ENCODE data around the gene LDLRAD2.
A peak's percentile ranks its signal among the peaks of the same experiment; 100 is the strongest.

The LDLRAD2 gene

DNA sequence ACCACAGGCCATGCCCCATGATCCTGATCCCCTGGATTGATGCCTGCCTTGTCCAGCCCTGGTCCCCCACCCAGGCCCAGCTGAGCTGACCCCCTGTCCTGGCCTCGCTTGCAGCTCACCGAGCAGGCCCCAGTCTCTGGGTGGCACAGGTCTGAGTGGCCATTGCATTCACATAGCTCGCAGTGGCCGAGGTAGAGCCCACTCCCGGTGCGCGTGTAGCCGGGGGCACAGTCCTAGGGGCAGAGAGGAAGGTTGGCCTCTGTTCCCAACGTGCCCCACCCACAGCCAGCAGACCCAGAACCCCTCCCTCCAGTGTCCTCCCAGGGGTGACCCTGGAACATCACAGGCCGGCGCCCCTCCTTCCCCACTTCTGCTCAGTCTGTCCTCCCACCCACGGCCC, 51.9 kb downstream of the LDLRAD2 start:
- no peak for DNase-seq

DNA sequence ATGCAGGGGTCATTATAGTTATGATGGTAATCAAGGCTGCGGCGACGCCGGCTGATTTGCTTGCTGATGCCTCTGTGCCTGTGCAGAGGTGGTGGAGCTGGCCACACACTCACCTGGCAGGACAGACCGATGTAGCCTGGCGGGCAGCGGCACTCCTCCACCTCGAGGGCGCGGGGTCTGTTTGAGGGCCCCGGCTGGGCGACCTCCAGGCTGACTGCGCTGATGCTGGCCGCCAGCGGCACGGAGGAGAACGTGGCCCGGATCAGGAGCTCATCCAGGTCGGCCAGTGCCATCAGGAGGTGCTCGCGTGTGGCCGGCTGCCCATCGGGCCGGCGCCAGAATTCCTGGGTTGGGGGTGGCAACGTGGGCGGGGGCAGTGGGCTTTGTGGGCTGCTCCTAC, 52.7 kb downstream of the LDLRAD2 start:
- no peak for DNase-seq

- no peak for DNase-seq
Measured at GRCh38 chr1:21865609-21865942, 53.5 kb downstream of the LDLRAD2 start.

DNA sequence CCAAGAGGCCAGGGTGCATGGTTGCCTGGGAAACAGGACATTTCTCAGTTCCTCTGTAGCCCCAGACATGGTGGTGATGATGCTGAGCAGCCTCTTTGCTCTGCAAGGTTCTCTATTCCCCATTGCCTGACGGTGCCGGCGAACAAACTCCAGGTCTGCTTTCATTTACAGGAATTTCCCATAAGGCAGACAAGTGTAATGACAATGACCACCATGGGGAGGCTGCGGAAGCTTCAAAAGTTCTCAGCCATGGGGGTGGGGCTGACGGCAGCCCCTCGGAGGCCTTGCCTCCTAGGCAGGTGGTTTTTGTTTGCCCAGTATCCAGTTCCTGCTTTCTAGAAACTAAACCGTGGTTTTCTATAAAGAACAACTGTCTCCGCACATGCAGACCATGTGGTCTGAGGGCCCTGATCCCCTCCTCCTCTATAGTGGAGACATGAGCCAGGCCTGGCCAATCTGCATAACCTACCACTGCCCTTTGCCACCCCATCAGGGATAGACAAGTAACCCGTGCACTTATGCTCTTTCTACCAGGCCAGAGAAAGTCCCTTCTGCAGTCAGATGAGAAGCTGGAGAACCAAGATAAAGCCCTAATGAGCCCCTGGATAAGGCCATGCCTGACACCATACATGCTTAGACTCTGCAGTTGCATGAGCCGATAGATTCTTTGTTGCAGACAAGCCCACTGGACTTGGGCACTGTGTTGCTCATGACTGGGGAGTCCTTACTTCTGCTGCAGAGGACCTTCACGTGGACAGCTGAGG, 54.1 kb downstream of the LDLRAD2 start:
- DNase-seq = no peak

GRCh38 chr1:21866707-21867043, 54.6 kb downstream of the LDLRAD2 start:
- DNase-seq = no peak

DNA sequence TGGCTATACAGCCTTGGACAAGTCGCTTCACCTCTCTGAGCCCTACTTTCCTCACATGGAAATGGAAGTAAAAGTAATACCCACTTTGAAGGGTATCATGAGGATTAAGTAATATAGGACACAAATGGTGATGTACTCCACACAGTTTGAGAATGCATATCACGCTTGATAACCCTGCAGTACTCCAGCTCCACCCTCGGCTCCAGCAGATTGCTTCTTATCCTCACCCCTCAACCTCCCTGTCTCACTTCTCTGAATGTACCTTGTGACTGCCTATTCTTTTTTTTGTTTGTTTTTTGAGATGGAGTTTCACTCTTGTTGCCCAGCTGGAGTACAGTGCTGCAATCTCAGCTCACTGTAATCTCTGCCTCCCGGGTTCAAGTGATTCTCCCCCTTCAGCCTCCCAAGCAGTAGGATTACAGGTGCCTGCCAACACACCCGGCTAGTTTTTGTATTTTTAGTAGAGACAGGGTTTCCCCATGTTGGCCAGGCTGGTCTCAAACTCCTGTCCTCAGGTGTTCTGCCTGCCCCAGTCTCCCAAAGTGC, 55.5 kb downstream of the LDLRAD2 start:
- no peak for DNase-seq

- DNase-seq = no peak
Measured at GRCh38 chr1:21868482-21868881, 56.4 kb downstream of the LDLRAD2 start.

DNA sequence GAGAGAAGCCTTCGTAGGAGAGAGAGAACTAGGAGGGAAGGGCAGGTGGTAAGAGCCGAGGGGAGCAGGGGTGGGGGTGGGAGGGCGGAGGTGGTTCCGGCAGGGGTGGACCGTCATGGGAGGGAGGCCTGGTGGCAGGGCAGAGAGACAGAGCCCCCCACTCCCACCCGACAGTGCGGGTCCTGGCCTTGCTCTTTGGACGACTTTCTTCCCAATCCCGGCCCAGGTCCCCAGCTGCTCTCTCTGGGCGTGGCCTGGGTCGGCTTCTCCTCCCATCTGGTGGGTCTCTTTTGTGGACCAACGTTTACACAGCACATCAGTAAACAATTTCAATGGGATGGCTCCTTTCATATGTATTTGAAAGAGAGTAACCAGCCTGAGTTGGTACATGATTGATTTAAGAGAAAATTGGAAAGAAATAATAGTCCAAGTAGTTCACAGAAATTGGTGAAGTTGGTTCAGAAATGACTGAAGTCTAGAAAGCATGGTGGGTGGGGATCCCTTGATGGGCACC, 56.9 kb downstream of the LDLRAD2 start:
- DNase-seq = no peak

DNA sequence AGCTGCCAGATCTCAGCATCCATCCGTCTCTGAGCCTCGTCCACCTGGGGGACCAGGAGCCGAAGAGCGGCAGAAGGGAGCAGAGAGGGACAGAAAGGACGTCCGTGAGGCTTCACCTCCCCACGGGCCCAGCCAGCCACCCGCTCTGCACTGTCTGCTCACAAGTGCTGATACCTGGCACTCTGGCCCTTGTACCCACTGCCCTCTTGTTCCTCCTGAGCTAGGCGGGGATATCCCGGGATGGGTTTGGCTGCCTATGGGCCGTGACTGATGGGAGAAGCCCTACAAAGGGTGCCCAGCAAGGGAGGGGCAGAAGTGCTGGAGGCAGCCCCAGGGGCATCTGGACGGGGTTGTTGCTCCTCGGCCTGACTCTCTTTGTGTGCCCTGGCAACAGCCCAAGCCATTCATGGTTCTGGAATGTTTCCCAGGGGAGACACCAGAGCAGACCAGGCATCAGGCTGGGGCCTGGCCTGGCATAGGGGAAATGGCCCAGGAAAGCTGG, 57.6 kb downstream of the LDLRAD2 start:
- peak in 11 of 14 donors; percentile 10 to 67 (median 55) for DNase-seq

DNA sequence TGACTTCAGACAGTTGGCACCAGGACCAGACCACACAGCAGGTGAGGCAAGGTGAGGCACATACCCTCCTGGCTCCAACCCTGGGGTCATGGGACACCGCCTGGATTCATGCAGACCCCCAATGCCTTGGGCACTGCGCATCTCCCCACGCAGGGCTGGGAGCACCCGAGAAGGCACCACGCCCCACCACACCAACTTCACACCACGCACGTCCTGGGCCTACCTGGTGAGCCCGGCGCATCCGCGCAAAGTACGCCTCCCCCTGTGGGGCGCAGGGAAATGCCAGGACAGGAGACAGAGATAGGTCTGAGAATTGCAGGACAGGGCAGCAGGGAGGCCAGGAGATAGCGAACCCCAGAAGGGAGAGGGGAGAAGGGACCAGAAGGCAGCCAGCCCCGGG, 58.5 kb downstream of the LDLRAD2 start:
- no peak for DNase-seq

DNA sequence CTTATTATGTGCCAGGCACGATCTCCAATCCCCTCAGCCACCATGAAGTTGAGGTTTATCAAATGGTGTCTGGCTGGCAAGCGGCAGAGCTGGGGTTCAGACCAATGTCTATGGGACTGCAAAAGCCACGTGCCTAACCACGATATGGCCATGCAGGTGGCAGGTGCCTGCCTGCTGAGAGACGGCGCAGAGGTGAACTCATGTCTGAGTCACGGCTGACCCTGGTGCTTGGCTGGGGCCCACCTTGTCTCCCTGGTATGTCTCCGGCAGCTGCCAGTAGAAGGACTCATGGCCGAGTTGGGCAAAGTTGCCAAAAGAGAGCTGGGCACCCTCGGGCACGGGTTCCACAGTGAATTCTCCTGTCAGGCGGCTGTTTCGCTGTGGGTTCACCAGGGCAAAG, 59.9 kb downstream of the LDLRAD2 start:
- no peak for DNase-seq

DNA sequence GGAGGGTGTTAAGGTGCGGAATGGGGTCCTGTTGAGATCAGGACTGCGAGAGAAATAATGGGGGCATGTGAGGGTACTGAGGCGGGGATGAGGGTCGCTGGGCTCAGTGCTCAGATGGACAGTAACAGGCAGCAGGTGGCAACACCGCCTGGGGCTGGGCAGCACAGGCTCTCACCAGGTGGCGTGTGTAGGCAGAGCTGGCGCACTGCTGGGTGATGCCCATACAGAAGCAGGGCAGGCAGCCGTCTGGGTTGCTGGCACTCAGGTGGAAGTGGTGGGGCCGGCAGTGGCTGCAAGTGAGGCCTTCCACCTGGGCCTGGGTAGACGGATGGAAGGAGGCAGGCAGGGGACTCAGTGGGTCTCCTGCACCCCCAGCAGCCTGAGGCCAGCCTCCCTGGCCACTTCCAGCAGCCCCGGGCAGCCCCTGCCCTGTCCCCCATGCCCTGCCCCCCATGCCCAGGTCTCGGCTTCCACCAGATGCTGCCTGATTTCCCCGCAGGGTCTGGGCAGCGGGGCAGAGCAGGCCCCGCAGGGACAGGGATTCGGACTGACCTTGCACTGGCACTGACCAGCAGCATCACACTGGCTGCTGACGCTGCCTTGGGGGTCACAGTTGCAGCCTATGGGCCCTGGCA, 60.5 kb downstream of the LDLRAD2 start:
- DNase-seq = no peak

- DNase-seq = no peak
Measured at GRCh38 chr1:21873174-21873573, 61.1 kb downstream of the LDLRAD2 start.

DNA sequence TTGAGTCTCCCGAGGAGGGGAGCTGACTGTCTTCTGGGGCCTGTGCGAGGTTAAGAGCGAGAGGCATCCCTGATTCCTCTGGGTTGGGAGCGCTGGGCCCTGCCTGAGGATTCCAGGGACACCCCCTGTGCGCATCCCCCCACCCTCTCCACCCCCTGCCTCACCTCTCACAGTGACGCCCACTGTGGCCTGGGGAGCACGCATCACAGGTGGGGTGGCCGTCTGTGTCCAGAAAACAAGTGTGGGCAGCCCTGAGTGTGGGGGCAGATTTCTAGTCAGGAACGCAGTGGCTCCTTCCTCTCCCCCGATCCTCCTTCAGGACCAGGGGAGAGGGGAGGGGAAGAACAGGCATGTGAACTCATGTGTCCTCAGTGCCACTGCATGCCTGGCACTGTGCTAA, 61.7 kb downstream of the LDLRAD2 start:
- no peak for DNase-seq

GRCh38 chr1:21874328-21874727, 62.3 kb downstream of the LDLRAD2 start:
- DNase-seq = no peak
